Glomerular endothelial cell (primary cell): Measurements from ENCODE around the gene NTN1. TPM values are rescaled to one million over a fixed set of nuclear protein-coding genes. Genes with fewer than 3 reads are reported as not detected.

Experiments
- DNase-seq: peaks from one replicate; pipeline ENCODE4 v3.0.0-alpha.2; 2011; ENCODE audit warnings: low read depth, low spot score; ENCODE audit errors: extremely low read depth
- total RNA-seq: library from RNA; depleted of rRNA; stranded (reverse); fragments of >200 nt; gene quantifications from 2 replicates; pipeline ENCODE4 v1.2.3, GENCODE V29; 2015

Gene NTN1
- total RNA-seq, 1 donor from 2014 or later: 0.82 TPM

GRCh38 chr17:9261081-9262012 is 240.0 kb downstream of the NTN1 start:
- no peak for DNase-seq

- DNase-seq: no peak
Observed at GRCh38 chr17:9266031-9266680, 244.8 kb downstream of the NTN1 start.

GRCh38 chr17:9266697-9267117 is 245.4 kb downstream of the NTN1 start:
- DNase-seq: no peak

GRCh38 chr17:9268546-9268945 is 247.2 kb downstream of the NTN1 start:
- no peak for DNase-seq

- DNase-seq: no peak
Observed at GRCh38 chr17:9269350-9270035, 248.2 kb downstream of the NTN1 start.

- no peak for DNase-seq
Observed at GRCh38 chr17:9270921-9271320, 249.6 kb downstream of the NTN1 start.

GRCh38 chr17:9271989-9272388 is 250.7 kb downstream of the NTN1 start:
- no peak for DNase-seq

GRCh38 chr17:9272501-9273200 is 251.3 kb downstream of the NTN1 start:
- no peak for DNase-seq

- DNase-seq: no peak
Observed at GRCh38 chr17:9273428-9274391, 252.4 kb downstream of the NTN1 start.

- no peak for DNase-seq
Observed at GRCh38 chr17:9274973-9275372, 253.7 kb downstream of the NTN1 start.

GRCh38 chr17:9279893-9280292 is 258.6 kb downstream of the NTN1 start:
- no peak for DNase-seq

GRCh38 chr17:9283909-9284308 is 262.6 kb downstream of the NTN1 start:
- DNase-seq: no peak

GRCh38 chr17:9284884-9285283 is 263.6 kb downstream of the NTN1 start:
- DNase-seq: no peak

GRCh38 chr17:9285602-9286427 is 264.5 kb downstream of the NTN1 start:
- no peak for DNase-seq

- no peak for DNase-seq
Observed at GRCh38 chr17:9286434-9286833, 265.1 kb downstream of the NTN1 start.

- no peak for DNase-seq
Observed at GRCh38 chr17:9287306-9287705, 266.0 kb downstream of the NTN1 start.

- no peak for DNase-seq
Observed at GRCh38 chr17:9290226-9290613, 268.9 kb downstream of the NTN1 start.

GRCh38 chr17:9291912-9292560 is 270.7 kb downstream of the NTN1 start:
- no peak for DNase-seq
